DOHH2 (cell line): ENCODE data around the gene PCDHA10.
"Not testable (repeated sequence)": the region's sequence is repeated elsewhere in the genome, so short reads cannot be mapped to it uniquely, and the experiment has no call there.

Source experiments
- H3F3A ChIP-seq: fragments of 200-600 bp; sonication (generic), shearing (Covaris generic); 2 replicates; pipeline ENCODE4 v1.6.0; 2016; ENCODE audit warnings: antibody characterized with exemption, mild to moderate bottlenecking; ENCODE audit not compliant: control insufficient read depth, insufficient read depth
- H3K27ac ChIP-seq: fragments of 200-600 bp; sonication (generic); 2 replicates; pipeline ENCODE4 v1.5.1; 2014; ENCODE audit warnings: low read depth, mild to moderate bottlenecking, low read length, moderate library complexity
- H3K27me3 ChIP-seq: fragments of 200-600 bp; sonication (generic); 2 replicates; pipeline ENCODE4 v1.6.1; 2014; ENCODE audit warnings: mild to moderate bottlenecking, low read length, mixed read lengths; ENCODE audit not compliant: control insufficient read depth
- H3K36me3 ChIP-seq: fragments of 200-600 bp; sonication (generic); 2 replicates; pipeline ENCODE4 v1.6.1; 2014; ENCODE audit warnings: mild to moderate bottlenecking, low read length, moderate library complexity, mixed read lengths; ENCODE audit not compliant: control insufficient read depth
- H3K4me1 ChIP-seq: fragments of 200-600 bp; sonication (generic); 2 replicates; pipeline ENCODE4 v1.6.1; 2014; ENCODE audit warnings: mild to moderate bottlenecking, low read length, mixed read lengths; ENCODE audit not compliant: control insufficient read depth
- H3K4me2 ChIP-seq: fragments of 200-600 bp; sonication (generic); 2 replicates; pipeline ENCODE4 v1.6.0; 2014; ENCODE audit warnings: mild to moderate bottlenecking, low read length, moderate library complexity
- H3K4me3 ChIP-seq: fragments of 200-600 bp; sonication (generic); 2 replicates; pipeline ENCODE4 v1.5.1; 2014; ENCODE audit warnings: mild to moderate bottlenecking, low read length, mixed read lengths
- H3K79me2 ChIP-seq: fragments of 200-600 bp; sonication (generic); 2 replicates; pipeline ENCODE4 v1.6.1; 2014; ENCODE audit warnings: mild to moderate bottlenecking, low read length, mixed read lengths; ENCODE audit not compliant: control insufficient read depth
- H3K9me2 ChIP-seq: fragments of 200-600 bp; sonication (generic); replicated peaks from 2 replicates; pipeline ENCODE4 v1.6.1; 2014; ENCODE audit warnings: mild to moderate bottlenecking, low read length, mixed read lengths; ENCODE audit not compliant: control insufficient read depth
- H3K9me3 ChIP-seq: fragments of 200-600 bp; sonication (generic); 2 replicates; pipeline ENCODE4 v1.6.1; 2014; ENCODE audit warnings: antibody characterized with exemption, low read length, mixed read lengths; ENCODE audit not compliant: control insufficient read depth, insufficient read depth
- H4K20me1 ChIP-seq: fragments of 200-600 bp; sonication (generic); 2 replicates; pipeline ENCODE4 v1.6.0; 2014; ENCODE audit warnings: low read depth, mild to moderate bottlenecking, antibody characterized with exemption, low read length, moderate library complexity; ENCODE audit not compliant: control insufficient read depth, insufficient read depth
- CTCF ChIP-seq: fragments of 200-600 bp; sonication (generic); IDR thresholded peaks from one replicate; pipeline ENCODE4 v1.5.1; 2014; ENCODE audit warnings: antibody characterized with exemption, mild to moderate bottlenecking, low read depth, low read length; ENCODE audit not compliant: poor library complexity, severe bottlenecking
- EZH2phosphoT487 ChIP-seq: fragments of 200-600 bp; sonication (generic); IDR thresholded peaks from 2 replicates; pipeline ENCODE4 v1.6.1; 2017; ENCODE audit warnings: borderline replicate concordance, mild to moderate bottlenecking, antibody characterized with exemption, low read length, moderate library complexity, mixed read lengths

PCDHA10 gene

GRCh38 chr5:140823475-140823874, 32.2 kb upstream of the PCDHA10 start:
- no peaks in the 10 kb centered on the region for H3F3A ChIP-seq
- no peaks in the 10 kb centered on the region for H3K9me3 ChIP-seq
- H3K36me3 ChIP-seq, result no peaks in the 10 kb centered on the region
- no peak for TF ChIP-seq EZH2phosphoT487
- H3K9me2 ChIP-seq, result no peaks in the 10 kb centered on the region
- no peaks in the 10 kb centered on the region for H3K79me2 ChIP-seq
- H3K4me3 ChIP-seq, result no peak overlapping the region
- H3K4me1 ChIP-seq, result no peaks in the 10 kb centered on the region
- no peaks in the 10 kb centered on the region for H3K27me3 ChIP-seq
- H4K20me1 ChIP-seq, result no peaks in the 10 kb centered on the region
- no peak overlapping the region for H3K27ac ChIP-seq
- H3K4me2 ChIP-seq, result no peak overlapping the region

GRCh38 chr5:140827704-140828361, 27.9 kb upstream of the PCDHA10 start, which contains the start of gene PCDHA6:
Gene PCDHA6 (plus strand): TSS chr5:140827960. CDS start chr5:140828092, 132 bp downstream.
- H3K36me3 ChIP-seq, result no peaks in the 10 kb centered on the region
- H3K9me3 ChIP-seq, result no peaks in the 10 kb centered on the region
- H3K9me2 ChIP-seq, result no peaks in the 10 kb centered on the region
- no peak for TF ChIP-seq CTCF
- no peak for TF ChIP-seq EZH2phosphoT487
- no peak within 1 kb of the TSS for H3K4me2 ChIP-seq
- H3K4me3 ChIP-seq, result no peak within 1 kb of the TSS
- H3K4me1 ChIP-seq, result no peaks in the 10 kb centered on the region
- H3K79me2 ChIP-seq, result no peaks in the 10 kb centered on the region
- no peaks in the 10 kb centered on the region for H3F3A ChIP-seq
- H4K20me1 ChIP-seq, result no peaks in the 10 kb centered on the region
- no peak within 1 kb of the TSS for H3K27ac ChIP-seq
- no peaks in the 10 kb centered on the region for H3K27me3 ChIP-seq

- Histone ChIP-seq H4K20me1 (no peaks in the 10 kb centered on the region), H3K9me2 (no peaks in the 10 kb centered on the region), H3K4me1 (no peaks in the 10 kb centered on the region), H3K9me3 (no peaks in the 10 kb centered on the region), H3K27me3 (no peaks in the 10 kb centered on the region), H3K36me3 (no peaks in the 10 kb centered on the region), H3K79me2 (no peaks in the 10 kb centered on the region), H3K27ac (no peak overlapping the region), H3F3A (no peaks in the 10 kb centered on the region), H3K4me3 (no peak overlapping the region), H3K4me2 (no peak overlapping the region)
- no peak for TF ChIP-seq CTCF
- TF ChIP-seq EZH2phosphoT487, result no peak
Measured at GRCh38 chr5:140828362-140828737, 27.3 kb upstream of the PCDHA10 start.

- not testable (repeated sequence) for H3K27me3 ChIP-seq, H3K27ac ChIP-seq, H3F3A ChIP-seq, H3K9me3 ChIP-seq, H3K36me3 ChIP-seq, H3K4me3 ChIP-seq, H3K4me1 ChIP-seq, H3K4me2 ChIP-seq, H3K79me2 ChIP-seq, H4K20me1 ChIP-seq, H3K9me2 ChIP-seq
Measured at GRCh38 chr5:140829511-140830501, 25.9 kb upstream of the PCDHA10 start.
